Skeletal muscle satellite cell (primary cell): ENCODE results near the gene AOPEP. TPM values are rescaled to one million over a fixed set of nuclear protein-coding genes. Genes with fewer than 3 reads are reported as not detected.

Experiments
- small RNA-seq: library from RNA; depleted of rRNA; stranded (forward); fragments of <200 nt; gene quantifications from one replicate; pipeline ENCODE3, GENCODE V24; 2012

The AOPEP gene

Small RNAs within 50 kb of the gene (small RNA-seq; reads per million reads assigned to genes)
- gene MIR2278 = not detected
- 2,148 reads per million, percentile 99 among the genes with 10 or more reads in this experiment for gene MIR23B
- 1,353 reads per million, percentile 99 among the genes with 10 or more reads in this experiment for gene MIR27B
- not detected for gene MIR3074
- not detected for gene MIR6081
